NB4 (cell line): ENCODE data around the gene PCDHB11.

Source experiments
- CTCF ChIP-seq: IDR thresholded peaks from one replicate; pipeline ENCODE4 v1.5.1; 2012; ENCODE audit warnings: low read depth, low read length
- POLR2A ChIP-seq: IDR thresholded peaks from 2 replicates; pipeline ENCODE4 v1.6.1; 2011; ENCODE audit warnings: mild to moderate bottlenecking; ENCODE audit not compliant: insufficient read length; ENCODE audit errors: extremely low read depth

DNA sequence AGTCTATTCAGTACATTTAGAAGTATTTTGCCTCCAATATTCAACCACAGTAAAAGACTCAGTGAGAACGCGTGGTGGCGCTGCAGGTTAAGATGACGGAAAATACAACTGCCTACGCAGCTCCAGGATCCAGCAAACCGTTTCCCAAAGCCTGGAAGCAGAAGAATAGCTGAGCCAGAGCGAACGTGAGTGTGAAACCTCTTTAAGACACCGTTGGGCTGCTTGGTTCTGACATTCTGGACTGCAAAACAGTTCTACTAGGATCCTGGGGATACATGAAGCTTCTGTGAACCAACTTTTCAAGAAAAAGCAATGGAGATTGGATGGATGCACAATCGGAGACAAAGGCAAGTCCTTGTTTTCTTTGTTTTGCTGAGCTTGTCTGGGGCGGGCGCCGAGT lies 17.2 kb upstream of the PCDHB11 start, which contains the start of gene PCDHB16:
- TF ChIP-seq CTCF (no peak), POLR2A (no peak)
